Measurements from ENCODE around the gene SORCS3.
A peak's percentile ranks its signal among the peaks of the same experiment; 100 is the strongest.

SORCS3 gene

GRCh38 chr10:104777086-104777799 is 136.2 kb downstream of the SORCS3 start:
- no peak for DNase-seq (ENCODE audit: low spot score)

- DNase-seq (ENCODE audit: low spot score): no peak
Observed at GRCh38 chr10:104778371-104778770, 137.3 kb downstream of the SORCS3 start.

GRCh38 chr10:104779701-104780100 is 138.6 kb downstream of the SORCS3 start:
- no peak for DNase-seq (ENCODE audit: low spot score)

- DNase-seq (ENCODE audit: low spot score): no peak
Observed at GRCh38 chr10:104780165-104780564, 139.1 kb downstream of the SORCS3 start.

- DNase-seq (ENCODE audit: low spot score): no peak
Observed at GRCh38 chr10:104780946-104781595, 140.0 kb downstream of the SORCS3 start.

GRCh38 chr10:104784452-104784851 is 143.4 kb downstream of the SORCS3 start:
- DNase-seq (ENCODE audit: low spot score): no peak

- DNase-seq (ENCODE audit: low spot score): no peak
Observed at GRCh38 chr10:104791471-104791870, 150.4 kb downstream of the SORCS3 start.

- no peak for DNase-seq (ENCODE audit: low spot score)
Observed at GRCh38 chr10:104795411-104795810, 154.3 kb downstream of the SORCS3 start.

GRCh38 chr10:104796823-104797222 is 155.7 kb downstream of the SORCS3 start:
- no peak for DNase-seq (ENCODE audit: low spot score)

- no peak for DNase-seq (ENCODE audit: low spot score)
Observed at GRCh38 chr10:104802941-104803340, 161.9 kb downstream of the SORCS3 start.

- DNase-seq (ENCODE audit: low spot score): no peak
Observed at GRCh38 chr10:104804880-104805279, 163.8 kb downstream of the SORCS3 start.

- DNase-seq (ENCODE audit: low spot score): no peak
Observed at GRCh38 chr10:104806801-104807200, 165.7 kb downstream of the SORCS3 start.

- DNase-seq (ENCODE audit: low spot score): no peak
Observed at GRCh38 chr10:104807581-104808310, 166.7 kb downstream of the SORCS3 start.

- DNase-seq (ENCODE audit: low spot score): peak; percentile 41
Observed at GRCh38 chr10:104809288-104810090, 168.4 kb downstream of the SORCS3 start.

GRCh38 chr10:104811166-104811565 is 170.1 kb downstream of the SORCS3 start:
- no peak for DNase-seq (ENCODE audit: low spot score)

GRCh38 chr10:104816501-104816900 is 175.4 kb downstream of the SORCS3 start:
- DNase-seq (ENCODE audit: low spot score): no peak

GRCh38 chr10:104819731-104820130 is 178.6 kb downstream of the SORCS3 start:
- no peak for DNase-seq (ENCODE audit: low spot score)

- no peak for DNase-seq (ENCODE audit: low spot score)
Observed at GRCh38 chr10:104822088-104822487, 181.0 kb downstream of the SORCS3 start.

- DNase-seq (ENCODE audit: low spot score): peak; percentile 35
Observed at GRCh38 chr10:104824380-104825006, 183.4 kb downstream of the SORCS3 start.

GRCh38 chr10:104831272-104831671 is 190.2 kb downstream of the SORCS3 start:
- DNase-seq (ENCODE audit: low spot score): no peak

- no peak for DNase-seq (ENCODE audit: low spot score)
Observed at GRCh38 chr10:104834580-104834979, 193.5 kb downstream of the SORCS3 start.

GRCh38 chr10:104835422-104835821 is 194.3 kb downstream of the SORCS3 start:
- no peak for DNase-seq (ENCODE audit: low spot score)
